PC-9 (cell line): ENCODE results near the gene TMEM9.

Source experiments
- CTCF ChIP-seq: fragments of 200-600 bp; sonication (generic); conservative IDR thresholded peaks from 2 replicates; pipeline ENCODE4 v1.6.1; 2017; ENCODE audit warnings: mixed run types, antibody characterized with exemption, mild to moderate bottlenecking, moderate library complexity
- EZH2 ChIP-seq: fragments of 200-600 bp; sonication (generic); IDR thresholded peaks from 2 replicates; pipeline ENCODE4 v1.8.0; 2017; ENCODE audit warnings: antibody characterized with exemption, low read depth

GRCh38 chr1:201113451-201114244, 40.6 kb downstream of the TMEM9 start:
- TF ChIP-seq CTCF (no peak), EZH2 (no peak)
